ENCODE measurements around the gene CDCA4. TPM values are rescaled to one million over a fixed set of nuclear protein-coding genes. Genes with fewer than 3 reads are reported as not detected.

Gene CDCA4
- polyA plus RNA-seq, 1 of the 3 experiments (the other 2 are of a cell fraction): 26.8 TPM

- peaks cover 8% of the 10 kb centered on the region for H3F3A ChIP-seq (replicated peaks; ENCODE audit: insufficient read depth)
- DNase-seq: no peak
- H3K4me2 ChIP-seq: no peak overlapping the region
- H3K27ac ChIP-seq (ENCODE audit: low read depth in 2 of 2, low read length in 1 of 2): no peak overlapping the region
- no peak overlapping the region for H2AFZ ChIP-seq (ENCODE audit: low read depth)
- TF ChIP-seq ELF1 (IDR thresholded peaks at IDR 0.05) (no peak), GABPA (IDR thresholded peaks at IDR 0.05; ENCODE audit: low read depth) (no peak), CHD2 (IDR thresholded peaks at IDR 0.05; ENCODE audit: low read length, partially characterized antibody) (no peak), TAF1 (IDR thresholded peaks at IDR 0.05; ENCODE audit: borderline replicate concordance, low read depth, low read length) (no peak), NFIC (IDR thresholded peaks at IDR 0.05; ENCODE audit: borderline replicate concordance) (no peak), TEAD4 (IDR thresholded peaks at IDR 0.05; ENCODE audit: borderline replicate concordance, insufficient read depth) (no peak), PBX3 (IDR thresholded peaks at IDR 0.05) (no peak), RCOR1 (IDR thresholded peaks at IDR 0.05; ENCODE audit: low read length) (no peak), TCF12 (IDR thresholded peaks at IDR 0.05) (no peak), FOSL2 (IDR thresholded peaks at IDR 0.05; ENCODE audit: borderline replicate concordance, low read depth) (no peak), MAX (IDR thresholded peaks at IDR 0.05; ENCODE audit: low read depth) (no peak), JUND (IDR thresholded peaks at IDR 0.05) (no peak), REST (IDR thresholded peaks at IDR 0.05; ENCODE audit: low read depth, low read length) (no peak), MXI1 (IDR thresholded peaks at IDR 0.05; ENCODE audit: low read depth, low read length) (no peak)
- H4K20me1 ChIP-seq (ENCODE audit: insufficient read depth): no peaks in the 10 kb centered on the region
- H3K9ac ChIP-seq: no peak overlapping the region
- H3K9me3 ChIP-seq: no peaks in the 10 kb centered on the region
- peaks cover 0 to 3% of the 10 kb centered on the region in 2 experiments; a peak in 1 of 4 replicates for H3K4me1 ChIP-seq (ENCODE audit: control insufficient read depth in 1 of 2, insufficient read depth in 2 of 2, low read depth in 1 of 2, low read length in 1 of 2)
- ChIA-PET POLR2A (no interaction called here), CTCF (interaction anchor here (1.1 to 8.1 kb wide), 5 partner anchors 13 to 71 kb away, joined by 3 to 284 read pairs (median 63); partner anchors contain the start of genes AHNAK2 and CDCA4)
- no peaks in the 10 kb centered on the region for H3K9me2 ChIP-seq
- no peaks in the 10 kb centered on the region for H3K27me3 ChIP-seq (ENCODE audit: insufficient read depth)
- H3K36me3 ChIP-seq (replicated peaks in 1 of 2; ENCODE audit: control insufficient read depth in 1 of 2, insufficient read depth in 2 of 2, low read length in 1 of 2): no peaks in the 10 kb centered on the region
- H3K79me2 ChIP-seq (ENCODE audit: insufficient read depth): no peaks in the 10 kb centered on the region
- H3K4me3 ChIP-seq (ENCODE audit: low read depth in 2 of 2, low read length in 1 of 2): no peak overlapping the region
- WGBS (ENCODE audit: low lambda C conversion rate): 86% methylated on average over 15 of the region's 17 CpGs
These were observed 21.9 kb upstream of the CDCA4 start for GRCh38 chr14:105042813-105043212.
